ENCODE measurements around the gene PRKD1.

GRCh38 chr14:29856516-29856915 lies 71.1 kb downstream of the PRKD1 start:
- TF ChIP-seq CTCF (IDR thresholded peaks at IDR 0.05 in 8 of 11, conservative IDR thresholded peaks at IDR 0.05 in 3 of 11), result no peak
- TF ChIP-seq POLR2A (IDR thresholded peaks at IDR 0.05), result no peak

Data from spleen (tissue), 7 donors.